H1 (cell line): ENCODE measurements around the gene TRAF1. TPM values are rescaled to one million over a fixed set of nuclear protein-coding genes. Genes with fewer than 3 reads are reported as not detected.

Experiments
- CTCF ChIA-PET: fragments of 300-600 bp; sonication (Branson Sonifier 250); formaldehyde crosslinking; loops from one replicate; lab custom pipeline; 2021; ENCODE audit not compliant: partially characterized antibody; lab: Charles Lee
- POLR2A ChIA-PET: fragments of 300-600 bp; sonication (Branson Sonifier 250); formaldehyde crosslinking; loops from one replicate; lab custom pipeline; 2021; ENCODE audit warnings: inconsistent platforms; ENCODE audit not compliant: partially characterized antibody; lab: Charles Lee
- DNase-seq, 2 experiments: peaks; one replicate each; pipeline versions ENCODE4 v3.0.0 to v3.0.0-alpha.2; 2010 to 2022; ENCODE audit warnings: low spot score in 2 of 2, low read depth in 1 of 2, mixed read lengths in 1 of 2
- FAIRE-seq: peaks from 2 replicates; lab custom pipeline; 2011; peaks lifted over from hg19 to GRCh38; lab: Jason Lieb, UNC
- H2AFZ ChIP-seq: 2 replicates; pipeline ENCODE4 v1.8.1; 2012; ENCODE audit warnings: low read length, inconsistent platforms
- H2AK5ac ChIP-seq: 2 replicates; pipeline ENCODE4 v1.6.1; 2013; ENCODE audit warnings: low read depth, low read length
- H2BK120ac ChIP-seq: replicated peaks from 2 replicates; pipeline ENCODE3; 2013; ENCODE audit warnings: low read depth, low read length, inconsistent platforms
- H2BK12ac ChIP-seq: 2 replicates; pipeline ENCODE4 v1.6.1; 2013; ENCODE audit warnings: low read depth, low read length
- H2BK15ac ChIP-seq: 2 replicates; pipeline ENCODE4 v1.6.1; 2013; ENCODE audit warnings: low read length
- H2BK20ac ChIP-seq: 2 replicates; pipeline ENCODE4 v1.6.1; 2013; ENCODE audit warnings: low read length
- H2BK5ac ChIP-seq: 2 replicates; pipeline ENCODE4 v1.6.1; 2013; ENCODE audit warnings: low read depth, low read length
- H3K14ac ChIP-seq: 2 replicates; pipeline ENCODE4 v1.6.1; 2013; ENCODE audit warnings: inconsistent platforms; ENCODE audit not compliant: insufficient read length
- H3K18ac ChIP-seq: 2 replicates; pipeline ENCODE4 v1.6.1; 2013; ENCODE audit warnings: low read length; ENCODE audit errors: extremely low read depth
- H3K23ac ChIP-seq: 2 replicates; pipeline ENCODE4 v1.6.1; 2013; ENCODE audit warnings: inconsistent platforms; ENCODE audit not compliant: insufficient read length
- H3K23me2 ChIP-seq: 2 replicates; pipeline ENCODE4 v1.6.1; 2013; ENCODE audit warnings: low read depth, low read length
- H3K27ac ChIP-seq: 2 replicates; pipeline ENCODE4 v1.6.1; 2011; ENCODE audit warnings: low read depth, low read length, inconsistent platforms
- H3K27me3 ChIP-seq, 4 experiments: replicated peaks in 1 of 4; 1 replicate in 1 of 4; 2 replicates in 3 of 4; pipeline versions ENCODE4 v1.6.1 to v1.8.1; 2011 to 2013; ENCODE audit warnings: low read length in 3 of 4, mild to moderate bottlenecking in 3 of 4, inconsistent platforms in 2 of 4, mixed read lengths in 2 of 4, moderate library complexity in 1 of 4; ENCODE audit not compliant: control insufficient read depth in 3 of 4, insufficient read depth in 3 of 4; ENCODE audit errors: extremely low read depth in 1 of 4
- H3K36me3 ChIP-seq, 4 experiments: 2 replicates each; pipeline versions ENCODE4 v1.6.1 to v1.8.1; 2011 to 2013; ENCODE audit warnings: mild to moderate bottlenecking in 4 of 4, low read length in 3 of 4, moderate library complexity in 2 of 4, control low read depth in 1 of 4, inconsistent platforms in 1 of 4; ENCODE audit not compliant: insufficient read depth in 4 of 4, control insufficient read depth in 2 of 4
- H3K4ac ChIP-seq: replicated peaks from 2 replicates; pipeline ENCODE3; 2013; ENCODE audit warnings: low read length, low read depth, mixed read lengths, inconsistent platforms; ENCODE audit not compliant: insufficient read length
- H3K4me1 ChIP-seq, 4 experiments: replicated peaks in 1 of 4; 1 replicate in 1 of 4; 2 replicates in 3 of 4; pipeline versions ENCODE4 v1.6.1 to v1.8.1; 2011 to 2013; ENCODE audit warnings: low read length in 3 of 4, inconsistent platforms in 2 of 4, mixed read lengths in 1 of 4; ENCODE audit not compliant: insufficient read depth in 4 of 4, control insufficient read depth in 3 of 4
- H3K4me2 ChIP-seq, 2 experiments: 2 replicates each; pipeline versions ENCODE4 v1.6.1 to v1.8.1; 2011 to 2013; ENCODE audit warnings: low read depth in 2 of 2, low read length in 2 of 2, control low read depth in 1 of 2, inconsistent platforms in 1 of 2, mild to moderate bottlenecking in 1 of 2; ENCODE audit not compliant: insufficient read depth in 1 of 2
- H3K4me3 ChIP-seq, 4 experiments: fragments of 200-600, 300-600 bp in 1 of 4; sonication (generic), shearing (Covaris generic), sonication (Bioruptor Twin) in 1 of 4; 2 replicates each; pipeline versions ENCODE4 v1.5.1 to v1.8.1; 2011 to 2016; ENCODE audit warnings: low read length in 4 of 4, low read depth in 3 of 4, control low read depth in 2 of 4, inconsistent platforms in 2 of 4, mild to moderate bottlenecking in 2 of 4, mixed read lengths in 1 of 4, moderate library complexity in 1 of 4; ENCODE audit not compliant: insufficient read depth in 2 of 4; ENCODE audit errors: extremely low read depth in 1 of 4
- H3K56ac ChIP-seq: replicated peaks from 2 replicates; pipeline ENCODE3; 2013; ENCODE audit warnings: low read depth, mild to moderate bottlenecking, mixed read lengths, low read length, inconsistent platforms; ENCODE audit not compliant: insufficient read length
- H3K79me1 ChIP-seq: 2 replicates; pipeline ENCODE4 v1.6.1; 2013; ENCODE audit warnings: low read depth, low read length, control low read depth
- H3K79me2 ChIP-seq, 2 experiments: 2 replicates each; pipeline versions ENCODE4 v1.6.1 to v1.8.1; 2012 to 2013; ENCODE audit warnings: low read length in 2 of 2, mild to moderate bottlenecking in 2 of 2, inconsistent platforms in 1 of 2; ENCODE audit not compliant: insufficient read depth in 2 of 2, control insufficient read depth in 1 of 2
- H3K9ac ChIP-seq, 4 experiments: replicated peaks in 1 of 4; 1 replicate in 1 of 4; 2 replicates in 3 of 4; pipeline versions ENCODE4 v1.6.1 to v1.8.1; 2011 to 2013; ENCODE audit warnings: low read depth in 3 of 4, low read length in 3 of 4, control low read depth in 2 of 4, mild to moderate bottlenecking in 2 of 4, moderate library complexity in 2 of 4, inconsistent platforms in 1 of 4; ENCODE audit errors: extremely low read depth in 1 of 4
- H3K9me3 ChIP-seq, 2 experiments: 2 replicates each; pipeline versions ENCODE4 v1.6.1 to v1.8.1; 2012 to 2013; ENCODE audit warnings: mild to moderate bottlenecking in 2 of 2, moderate library complexity in 2 of 2, control low read depth in 1 of 2, inconsistent platforms in 1 of 2, low read depth in 1 of 2, low read length in 1 of 2, mixed read lengths in 1 of 2; ENCODE audit not compliant: insufficient read depth in 2 of 2
- H4K20me1 ChIP-seq, 2 experiments: replicated peaks in 1 of 2; 2 replicates each; pipeline versions ENCODE3 to v1.8.1; 2011 to 2013; ENCODE audit warnings: inconsistent platforms in 2 of 2, low read length in 2 of 2, mild to moderate bottlenecking in 1 of 2; ENCODE audit not compliant: insufficient read depth in 2 of 2, control insufficient read depth in 1 of 2
- H4K5ac ChIP-seq: 2 replicates; pipeline ENCODE4 v1.6.1; 2013; ENCODE audit warnings: low read length, low read depth, mixed read lengths, inconsistent platforms; ENCODE audit not compliant: insufficient read length
- H4K8ac ChIP-seq: 2 replicates; pipeline ENCODE4 v1.8.0; 2013; ENCODE audit warnings: mild to moderate bottlenecking, moderate library complexity, low read length, inconsistent platforms; ENCODE audit not compliant: insufficient read depth; ENCODE audit errors: extremely low read depth
- H4K91ac ChIP-seq: replicated peaks from 2 replicates; pipeline ENCODE3; 2013; ENCODE audit warnings: low read length, mixed read lengths, inconsistent platforms; ENCODE audit not compliant: insufficient read length
- CREB1 ChIP-seq: IDR thresholded peaks from 2 replicates; pipeline ENCODE4 v1.6.1; 2012; ENCODE audit warnings: inconsistent platforms
- WGBS, 2 experiments: shearing (Covaris generic) in 1 of 2; methylation state at CpG; one replicate each; pipeline versions ENCODE4 v1.1.6 to v1.1.7; 2013 to 2015; ENCODE audit warnings: low lambda C conversion rate in 2 of 2, mixed read lengths in 2 of 2, inconsistent platforms in 1 of 2, low coverage in 1 of 2, missing lambda C conversion rate in 1 of 2; ENCODE audit not compliant: insufficient replicate concordance in 2 of 2, insufficient coverage in 1 of 2, insufficient read length in 1 of 2; ENCODE audit errors: extremely low coverage in 1 of 2, missing lambda C conversion rate in 1 of 2; 5-methylcytosine and 5-hydroxymethylcytosine counted together
- polyA plus RNA-seq, 7 experiments: library from polyadenylated mRNA; depleted of rRNA in 3 of 7; stranded (reverse) in 5 of 7; unstranded in 2 of 7; fragments of >200 nt in 5 of 7; fragments of 200-250 nt in 2 of 7; gene quantifications; 1 replicate in 5 of 7; 2 replicates in 1 of 7; 4 replicates in 1 of 7; pipeline versions ENCODE4 v1.2.1 to v1.2.3, GENCODE V29; 2011 to 2013; ENCODE audit warnings: missing spikeins in 2 of 7, mixed read lengths in 2 of 7
- total RNA-seq: library from RNA; stranded (reverse); fragmentation: NEBNext Ultra II Directional; extraction: Animal tissue kit (Norgen Biotek cat#: 25700); gene quantifications from 2 replicates; pipeline ENCODE4 v1.2.1, GENCODE V29; 2021

The TRAF1 gene
- total and polyA plus RNA-seq, 2 of the 8 experiments (the other 6 are each of a cell fraction or from before 2014, with no cell fraction given): 1.6 to 3.2 TPM

GRCh38 chr9:120891245-120891883, 35.2 kb downstream of the TRAF1 start:
- H3K27me3 ChIP-seq: peaks cover 0 to 21% (median 15%) of the 10 kb centered on the region in 4 experiments; a peak in 5 of 7 replicates
- no peaks in the 10 kb centered on the region for H3K36me3 ChIP-seq
- no peak overlapping the region for H2AFZ ChIP-seq
- H3K14ac ChIP-seq: no peak overlapping the region
- H4K5ac ChIP-seq: no peak overlapping the region
- H4K8ac ChIP-seq: no peak overlapping the region
- no peak overlapping the region for H2BK15ac ChIP-seq
- H3K9me3 ChIP-seq: no peaks in the 10 kb centered on the region
- no peak overlapping the region for H4K91ac ChIP-seq
- no peak overlapping the region for H3K27ac ChIP-seq
- H3K4ac ChIP-seq: no peak overlapping the region
- no peak for TF ChIP-seq CREB1
- POLR2A ChIA-PET: interaction anchor here (1.3 to 2.0 kb wide), 4 partner anchors 10 to 18 kb away, joined by 3 to 7 read pairs (median 5); no protein-coding TSS in a partner anchor
- H3K23ac ChIP-seq: no peak overlapping the region
- no peak overlapping the region for H2AK5ac ChIP-seq
- H4K20me1 ChIP-seq: no peaks in the 10 kb centered on the region
- no peak overlapping the region for H2BK12ac ChIP-seq
- H2BK5ac ChIP-seq: no peak overlapping the region
- FAIRE-seq (no peak), DNase-seq (no peak)
- 92% methylated on average over 10 of the region's 10 CpGs; no CpG with 5 or more reads in 1 of the 2 experiments for WGBS, 2 experiments
- CTCF ChIA-PET: interaction anchor here (0.6 to 1.5 kb wide), 5 partner anchors 11 to 164 kb away, joined by 3 to 7 read pairs (median 4); no protein-coding TSS in a partner anchor
- no peak overlapping the region for H2BK120ac ChIP-seq
- H3K4me3 ChIP-seq: no peak overlapping the region
- no peak overlapping the region for H3K4me2 ChIP-seq
- no peaks in the 10 kb centered on the region for H3K79me1 ChIP-seq
- no peak overlapping the region for H3K9ac ChIP-seq
- no peak overlapping the region for H3K56ac ChIP-seq
- H3K4me1 ChIP-seq: peaks cover 0 to 6% (median 5%) of the 10 kb centered on the region in 4 experiments; a peak in 6 of 7 replicates
- H2BK20ac ChIP-seq: no peak overlapping the region
- no peaks in the 10 kb centered on the region for H3K79me2 ChIP-seq
- H3K23me2 ChIP-seq: peaks cover 3% of the 10 kb centered on the region; the same call in 1 of the 2 replicates
- no peak overlapping the region for H3K18ac ChIP-seq
